ENCODE results near the gene GSE1.

GRCh38 chr16:85652431-85653221 lies 39.5 kb downstream of the GSE1 start:
- TF ChIP-seq CTCF (conservative IDR thresholded peaks at IDR 0.05) (no peak), ZFX (IDR thresholded peaks at IDR 0.05) (no peak)

All from C4-2B (cell line).